Heart left ventricle (tissue), 16 donors: ENCODE measurements around the gene SVEP1. TPM values are rescaled to one million over a fixed set of nuclear protein-coding genes. Genes with fewer than 3 reads are reported as not detected.

Source experiments
- ATAC-seq, 4 donors: fragments of 200-7000 bp; cut with Tn5 transposase; one replicate each; pipeline ENCODE4 v1.9.1; 2020 to 2022; ENCODE audit warnings: moderate library complexity in 4 of 4, mild to moderate bottlenecking in 3 of 4, moderate number of reproducible peaks in 1 of 4
- DNase-seq, 5 donors: peaks; one replicate each; pipeline ENCODE4 v3.0.0-alpha.2; 2020
- H3K27ac ChIP-seq, 12 donors: fragments of 200-600 bp; sonication (generic) in 4 of 12; one replicate each; pipeline versions ENCODE4 v1.5.0 to v1.8.0; 2016 to 2022; ENCODE audit warnings: mild to moderate bottlenecking in 2 of 12
- H3K27me3 ChIP-seq, 9 donors: fragments of 200-600 bp; sonication (generic) in 2 of 9; one replicate each; pipeline versions ENCODE4 v1.5.1 to v1.8.0; 2016 to 2022; ENCODE audit warnings: mild to moderate bottlenecking in 3 of 9
- H3K36me3 ChIP-seq, 9 donors: fragments of 200-600 bp; sonication (generic) in 2 of 9; one replicate each; pipeline versions ENCODE4 v1.5.0 to v1.8.0; 2018 to 2022; ENCODE audit warnings: mild to moderate bottlenecking in 2 of 9
- H3K4me1 ChIP-seq, 12 donors: fragments of 200-600 bp; sonication (generic) in 4 of 12; one replicate each; pipeline versions ENCODE4 v1.5.0 to v1.8.0; 2016 to 2022; ENCODE audit warnings: mild to moderate bottlenecking in 3 of 12
- H3K4me3 ChIP-seq, 12 donors: fragments of 200-600 bp; sonication (generic) in 4 of 12; one replicate each; pipeline versions ENCODE4 v1.5.0 to v1.8.0; 2017 to 2022; ENCODE audit warnings: mild to moderate bottlenecking in 9 of 12, moderate library complexity in 4 of 12
- H3K9me3 ChIP-seq, 12 donors: fragments of 200-600 bp; sonication (generic) in 4 of 12; one replicate each; pipeline versions ENCODE4 v1.5.0 to v1.8.0; 2016 to 2022; ENCODE audit warnings: mild to moderate bottlenecking in 1 of 12
- POLR2A ChIP-seq, 2 donors: fragments of 450-650 bp; IDR thresholded peaks; one replicate each; pipeline ENCODE4 v1.6.1; 2017; ENCODE audit warnings: antibody characterized with exemption in 2 of 2, mild to moderate bottlenecking in 2 of 2, moderate library complexity in 2 of 2
- WGBS, 4 donors: extraction: QIAGEN DNeasy Blood & Tissue Kit in 2 of 4; methylation state at CpG; one replicate each; pipeline versions ENCODE4 v1.1.5 to v1.1.7; 2013 to 2018; 5-methylcytosine and 5-hydroxymethylcytosine counted together
- intact Hi-C, 10 donors: fragments of 100-400 bp; cut with DNase I; formaldehyde crosslinking; loops; one replicate each; pipeline versions ENCODE4 v1.11.1 to v1.14.2; 2022
- polyA plus RNA-seq, 2 donors: library from polyadenylated mRNA; stranded (reverse); fragments of 200-250 nt; gene quantifications; one replicate each; pipeline ENCODE4 v1.2.3, GENCODE V29; 2013
- total RNA-seq, 9 donors: library from RNA; depleted of rRNA in 2 of 9; stranded (reverse); fragments of >200 nt in 2 of 9; fragmentation: NEBNext Ultra II Directional in 3 of 9; extraction: Animal tissue kit (Norgen Biotek cat#: 25700) in 3 of 9; gene quantifications; one replicate each; pipeline versions ENCODE4 v1.1.0 to v1.2.4, GENCODE V29; 2016 to 2023
- TF ChIP-seq, protein P1 (sequence below), 12 donors: fragments of 200-600 bp; sonication (generic) in 4 of 12; IDR thresholded peaks; one replicate each; pipeline versions ENCODE4 v1.5.0 to v1.8.0; 2018 to 2022; ENCODE audit warnings: antibody characterized with exemption in 12 of 12, mild to moderate bottlenecking in 5 of 12
- donor health status: ischemic (EF 13 %, LVEDD 7.1; RV severe dilation, severe dysfunction).
- donor health status: healthy with polysubstance abuse.
- donor health status: DM: no; HTN: yes; CAD: no.
- donor health status: DM: no; HTN: no; CAD: no.
- donor health status: ischemic (EF 25% LVEDD 6.9; RV normal size, moderate dysfunction).
- donor health status: ischemic (EF 25% LVEDD 5.7; RV mildly dilated, moderate dysfunction).
- donor health status: healthy.
- donor health status: DM: yes; HTN: yes; CAD: no.
- donor health status: ischemic (EF 35%, LVEDD 5.7; RV mildly dilated, moderate dysfunction).
- donor health status: nonischemic (EF 11% LVEDD 7.7; RV severe dilation, severe dysfunction).
- donor health status: DM: yes; HTN: yes; CAD: no.
- donor health status: PGD.
- donor health status: ischemic (EF 29% LVEDD 5.4; RV normal size, mild dysfunction).
- donor health status: nonischemic (EF 23%, LVEDD 6.1; RV moderate dilation, normal function).

The SVEP1 gene
- total and polyA plus RNA-seq, 11 donors: 0.50 to 34.4 (median 7.5) TPM

- H3K9me3 ChIP-seq: no peaks in the 10 kb centered on the region
- no peak for TF ChIP-seq POLR2A (IDR thresholded peaks at IDR 0.05)
- TF ChIP-seq, protein P1, sequence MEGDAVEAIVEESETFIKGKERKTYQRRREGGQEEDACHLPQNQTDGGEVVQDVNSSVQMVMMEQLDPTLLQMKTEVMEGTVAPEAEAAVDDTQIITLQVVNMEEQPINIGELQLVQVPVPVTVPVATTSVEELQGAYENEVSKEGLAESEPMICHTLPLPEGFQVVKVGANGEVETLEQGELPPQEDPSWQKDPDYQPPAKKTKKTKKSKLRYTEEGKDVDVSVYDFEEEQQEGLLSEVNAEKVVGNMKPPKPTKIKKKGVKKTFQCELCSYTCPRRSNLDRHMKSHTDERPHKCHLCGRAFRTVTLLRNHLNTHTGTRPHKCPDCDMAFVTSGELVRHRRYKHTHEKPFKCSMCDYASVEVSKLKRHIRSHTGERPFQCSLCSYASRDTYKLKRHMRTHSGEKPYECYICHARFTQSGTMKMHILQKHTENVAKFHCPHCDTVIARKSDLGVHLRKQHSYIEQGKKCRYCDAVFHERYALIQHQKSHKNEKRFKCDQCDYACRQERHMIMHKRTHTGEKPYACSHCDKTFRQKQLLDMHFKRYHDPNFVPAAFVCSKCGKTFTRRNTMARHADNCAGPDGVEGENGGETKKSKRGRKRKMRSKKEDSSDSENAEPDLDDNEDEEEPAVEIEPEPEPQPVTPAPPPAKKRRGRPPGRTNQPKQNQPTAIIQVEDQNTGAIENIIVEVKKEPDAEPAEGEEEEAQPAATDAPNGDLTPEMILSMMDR (IDR thresholded peaks at IDR 0.05): no peak
- H3K4me3 ChIP-seq: no peak overlapping the region
- ATAC-seq (no peak), DNase-seq (no peak)
- H3K27me3 ChIP-seq: no peaks in the 10 kb centered on the region
- H3K36me3 ChIP-seq: peaks cover 0 to 51% (median 0%) of the 10 kb centered on the region in 9 donors
- 85 to 89% (median 88%) methylated on average over 6 of the region's 6 CpGs for WGBS, 4 donors
- H3K4me1 ChIP-seq: no peaks in the 10 kb centered on the region
- intact Hi-C loops: loop anchor here in 1 of 10 donors (10.0 kb wide), 1 partner anchor 143 kb away; no protein-coding TSS in a partner anchor
- H3K27ac ChIP-seq: no peak overlapping the region
These were observed 107.4 kb downstream of the SVEP1 start for GRCh38 chr9:110472111-110472510.

DNA sequence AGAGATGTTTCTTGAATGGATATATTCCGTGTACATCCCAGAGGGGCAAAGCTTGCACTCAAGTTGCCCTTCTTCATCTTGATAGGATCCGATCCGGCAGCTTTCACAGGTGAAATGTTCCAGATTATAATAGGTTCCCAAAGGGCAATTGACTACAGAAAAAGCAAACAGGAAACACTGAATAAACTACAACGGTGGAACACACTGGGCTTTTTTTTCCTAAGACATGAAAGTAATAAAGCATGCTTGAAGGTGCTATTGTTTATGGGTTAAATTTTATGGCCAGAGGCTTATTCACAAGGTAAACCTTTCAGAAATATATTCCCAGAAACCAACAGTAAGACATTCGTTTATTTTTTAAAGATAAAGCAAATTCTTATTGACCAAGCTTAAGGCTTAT is 110.6 kb downstream of the SVEP1 start:
- Histone ChIP-seq H3K36me3 (peaks cover 0 to 50% (median 0%) of the 10 kb centered on the region in 9 donors), H3K4me3 (no peak overlapping the region), H3K27ac (no peak overlapping the region), H3K27me3 (no peaks in the 10 kb centered on the region), H3K4me1 (no peaks in the 10 kb centered on the region), H3K9me3 (no peaks in the 10 kb centered on the region)
- ATAC-seq: no peak
- no peak for DNase-seq
- WGBS, 4 donors: 64 to 69% (median 67%) methylated on average over 5 of the region's 5 CpGs
- TF ChIP-seq, protein P1 (IDR thresholded peaks at IDR 0.05): no peak
- no peak for TF ChIP-seq POLR2A (IDR thresholded peaks at IDR 0.05)
- intact Hi-C loops: no loop called here

GRCh38 chr9:110465190-110465589 is 114.4 kb downstream of the SVEP1 start:
- intact Hi-C loops: no loop called here
- TF ChIP-seq, protein P1 (IDR thresholded peaks at IDR 0.05): no peak
- TF ChIP-seq POLR2A (IDR thresholded peaks at IDR 0.05): no peak
- WGBS, 4 donors: 88 to 95% (median 90%) methylated on average over 3 of the region's 3 CpGs

GRCh38 chr9:110464321-110464720 is 115.2 kb downstream of the SVEP1 start:
- no peak for TF ChIP-seq POLR2A (IDR thresholded peaks at IDR 0.05)
- TF ChIP-seq, protein P1 (IDR thresholded peaks at IDR 0.05): no peak
- Histone ChIP-seq H3K9me3 (no peaks in the 10 kb centered on the region), H3K27ac (no peak overlapping the region)

More at GRCh38 chr9:110465190-110465589, 114.4 kb downstream of the SVEP1 start:
- Histone ChIP-seq H3K9me3 (no peaks in the 10 kb centered on the region), H3K4me3 (no peak overlapping the region), H3K36me3 (peaks cover 0 to 38% (median 0%) of the 10 kb centered on the region in 9 donors), H3K27ac (no peak overlapping the region), H3K4me1 (no peaks in the 10 kb centered on the region), H3K27me3 (no peaks in the 10 kb centered on the region)
- DNase-seq (no peak), ATAC-seq (no peak)

More at GRCh38 chr9:110464321-110464720, 115.2 kb downstream of the SVEP1 start:
- H3K4me1 ChIP-seq: no peaks in the 10 kb centered on the region
- ATAC-seq (no peak), DNase-seq (no peak)
- intact Hi-C loops: no loop called here
- peaks cover 0 to 31% (median 0%) of the 10 kb centered on the region in 9 donors for H3K36me3 ChIP-seq
- H3K4me3 ChIP-seq: no peak overlapping the region
- H3K27me3 ChIP-seq: no peaks in the 10 kb centered on the region
- WGBS, 4 donors: 81 to 83% (median 81%) methylated on average over 1 of the region's 1 CpG
